Measurements from ENCODE around the gene ARHGAP23.

DNA sequence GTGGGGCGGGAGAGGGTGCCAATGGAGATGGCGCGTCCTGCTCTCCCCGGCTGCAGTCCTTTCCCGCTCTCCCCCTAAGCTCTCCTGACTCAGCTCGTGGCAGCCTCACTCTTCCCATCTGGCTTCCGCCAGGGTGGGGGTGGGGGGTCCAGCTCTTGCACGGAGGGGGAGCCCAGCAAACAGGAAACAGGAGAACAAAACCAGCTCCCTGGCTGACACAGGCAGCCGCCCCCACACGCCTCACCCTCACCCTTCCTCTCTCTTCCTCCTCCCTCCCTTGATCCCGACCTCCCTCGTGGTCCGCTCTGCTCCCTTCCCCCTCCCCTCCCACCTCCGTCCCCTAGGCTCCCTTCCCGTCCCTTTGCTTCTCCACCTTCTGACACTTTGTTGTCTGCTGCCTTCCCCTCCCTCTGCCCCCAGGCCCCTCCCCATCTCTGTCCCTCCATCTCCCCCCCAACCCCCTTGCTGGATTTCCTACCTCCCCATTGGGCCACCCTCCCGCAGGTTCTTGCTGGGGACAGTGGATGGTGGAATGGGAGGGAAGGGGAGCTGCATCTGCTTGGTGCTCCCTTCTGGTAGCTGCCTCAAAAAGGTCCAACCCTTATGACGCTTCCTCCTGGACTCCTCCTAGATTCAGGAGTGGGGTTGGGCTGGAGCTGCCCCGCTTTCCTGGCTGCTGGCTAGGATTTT lies 23.7 kb downstream of the ARHGAP23 start:
- TF ChIP-seq, protein P1, sequence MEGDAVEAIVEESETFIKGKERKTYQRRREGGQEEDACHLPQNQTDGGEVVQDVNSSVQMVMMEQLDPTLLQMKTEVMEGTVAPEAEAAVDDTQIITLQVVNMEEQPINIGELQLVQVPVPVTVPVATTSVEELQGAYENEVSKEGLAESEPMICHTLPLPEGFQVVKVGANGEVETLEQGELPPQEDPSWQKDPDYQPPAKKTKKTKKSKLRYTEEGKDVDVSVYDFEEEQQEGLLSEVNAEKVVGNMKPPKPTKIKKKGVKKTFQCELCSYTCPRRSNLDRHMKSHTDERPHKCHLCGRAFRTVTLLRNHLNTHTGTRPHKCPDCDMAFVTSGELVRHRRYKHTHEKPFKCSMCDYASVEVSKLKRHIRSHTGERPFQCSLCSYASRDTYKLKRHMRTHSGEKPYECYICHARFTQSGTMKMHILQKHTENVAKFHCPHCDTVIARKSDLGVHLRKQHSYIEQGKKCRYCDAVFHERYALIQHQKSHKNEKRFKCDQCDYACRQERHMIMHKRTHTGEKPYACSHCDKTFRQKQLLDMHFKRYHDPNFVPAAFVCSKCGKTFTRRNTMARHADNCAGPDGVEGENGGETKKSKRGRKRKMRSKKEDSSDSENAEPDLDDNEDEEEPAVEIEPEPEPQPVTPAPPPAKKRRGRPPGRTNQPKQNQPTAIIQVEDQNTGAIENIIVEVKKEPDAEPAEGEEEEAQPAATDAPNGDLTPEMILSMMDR (conservative IDR thresholded peaks at IDR 0.05 in 1 of 2, IDR thresholded peaks at IDR 0.05 in 1 of 2; ENCODE audit: low read depth in 1 of 2, low read length in 2 of 2): no peak
- TF ChIP-seq EZH2 (IDR thresholded peaks at IDR 0.05; ENCODE audit: low read length, missing control alignments): no peak
